Uterus (tissue), 4 donors: ENCODE results near the gene SLC16A12. TPM values are rescaled to one million over a fixed set of nuclear protein-coding genes. Genes with fewer than 3 reads are reported as not detected.

Experiments
- DNase-seq, 2 donors: peaks; one replicate each; pipeline ENCODE4 v3.0.0-alpha.2; 2019 to 2020
- H3K27ac ChIP-seq, 2 donors: fragments of 200-600 bp; sonication (generic); 1 replicate in 1 of 2; 2 replicates in 1 of 2; pipeline ENCODE4 v1.5.1; 2016 to 2018
- H3K27me3 ChIP-seq, 2 donors: fragments of 200-600 bp; sonication (generic); one replicate each; pipeline ENCODE4 v1.5.1; 2018 to 2019; ENCODE audit warnings: control low read depth in 1 of 2
- H3K36me3 ChIP-seq, 2 donors: fragments of 200-600 bp; sonication (generic); one replicate each; pipeline ENCODE4 v1.5.1; 2019; ENCODE audit warnings: control low read depth in 1 of 2
- H3K4me1 ChIP-seq, 2 donors: fragments of 200-600 bp; sonication (generic); one replicate each; pipeline ENCODE4 v1.5.1; 2018 to 2019; ENCODE audit warnings: control low read depth in 1 of 2
- H3K4me3 ChIP-seq, 2 donors: fragments of 200-600 bp; sonication (generic); 1 replicate in 1 of 2; 2 replicates in 1 of 2; pipeline ENCODE4 v1.5.1; 2018 to 2019; ENCODE audit warnings: mild to moderate bottlenecking in 1 of 2
- H3K9me3 ChIP-seq, 2 donors: fragments of 200-600 bp; sonication (generic); one replicate each; pipeline ENCODE4 v1.5.1; 2019; ENCODE audit warnings: control low read depth in 1 of 2
- CTCF ChIP-seq, 4 experiments: fragments of 200-600 bp in 2 of 4; fragments of 450-650 bp in 2 of 4; sonication (generic) in 2 of 4; IDR thresholded peaks; one replicate each; pipeline ENCODE4 v1.5.1; 2016 to 2019; ENCODE audit warnings: antibody characterized with exemption in 4 of 4, mild to moderate bottlenecking in 2 of 4, moderate library complexity in 1 of 4
- POLR2A ChIP-seq, 2 donors: fragments of 450-650 bp; IDR thresholded peaks; one replicate each; pipeline ENCODE4 v1.6.1; 2016; ENCODE audit warnings: antibody characterized with exemption in 2 of 2, mild to moderate bottlenecking in 1 of 2, moderate library complexity in 1 of 2
- intact Hi-C: fragments of 100-400 bp; cut with DNase I; formaldehyde crosslinking; loops from one replicate; pipeline ENCODE4 v1.15.1; 2023; ENCODE audit warnings: low total_unique reads
- total RNA-seq, 4 donors: library from RNA; depleted of rRNA in 3 of 4; stranded (reverse); fragments of >200 nt in 3 of 4; gene quantifications; one replicate each; pipeline versions ENCODE4 v1.1.0 to v1.2.4, GENCODE V29; 2014 to 2023
- donor health status: DM: yes; HTN: yes; CAD: no.

Gene SLC16A12
- total RNA-seq, 4 donors from 2014 or later = 0.26 to 7.4 (median 0.51) TPM

GRCh38 chr10:89490596-89491335 lies 44.6 kb downstream of the SLC16A12 start:
- Histone ChIP-seq H3K27me3 (no peaks in the 10 kb centered on the region), H3K4me1 (no peaks in the 10 kb centered on the region), H3K36me3 (no peaks in the 10 kb centered on the region), H3K9me3 (no peaks in the 10 kb centered on the region), H3K27ac (peak overlapping the region; percentile 48 to 80), H3K4me3 (no peak overlapping the region)
- intact Hi-C loops = no loop called here
- DNase-seq = no peak
- TF ChIP-seq POLR2A (IDR thresholded peaks at IDR 0.05) = no peak
- no peak for TF ChIP-seq CTCF (IDR thresholded peaks at IDR 0.05)

DNA sequence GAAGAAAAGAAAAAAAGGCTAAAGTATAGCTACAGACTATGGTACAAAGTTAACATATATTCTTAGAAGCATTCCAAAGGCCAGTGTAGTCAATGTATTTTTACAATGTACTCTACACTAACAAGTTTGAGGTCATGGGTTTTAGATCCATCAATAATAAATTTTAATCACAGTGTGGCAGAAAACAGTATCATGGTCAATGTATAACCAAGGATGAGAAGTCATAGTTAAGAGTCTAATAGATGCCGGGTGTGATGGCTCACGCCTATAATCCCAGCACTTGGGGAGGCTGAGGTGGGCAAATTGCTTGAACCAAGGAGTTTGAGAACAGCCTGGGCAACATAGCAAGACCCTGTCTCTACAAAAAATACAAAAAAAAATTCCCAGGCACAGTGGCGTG lies 53.1 kb downstream of the SLC16A12 start:
- peaks cover 5 to 8% of the 10 kb centered on the region in 2 donors for H3K4me1 ChIP-seq
- no peak for DNase-seq
- no peak for TF ChIP-seq POLR2A (IDR thresholded peaks at IDR 0.05)
- no peak overlapping the region for H3K4me3 ChIP-seq
- no peaks in the 10 kb centered on the region for H3K36me3 ChIP-seq
- H3K27me3 ChIP-seq = no peaks in the 10 kb centered on the region
- H3K27ac ChIP-seq = peak overlapping the region; percentile 67 to 81
- intact Hi-C loops = no loop called here
- H3K9me3 ChIP-seq = no peaks in the 10 kb centered on the region

DNA sequence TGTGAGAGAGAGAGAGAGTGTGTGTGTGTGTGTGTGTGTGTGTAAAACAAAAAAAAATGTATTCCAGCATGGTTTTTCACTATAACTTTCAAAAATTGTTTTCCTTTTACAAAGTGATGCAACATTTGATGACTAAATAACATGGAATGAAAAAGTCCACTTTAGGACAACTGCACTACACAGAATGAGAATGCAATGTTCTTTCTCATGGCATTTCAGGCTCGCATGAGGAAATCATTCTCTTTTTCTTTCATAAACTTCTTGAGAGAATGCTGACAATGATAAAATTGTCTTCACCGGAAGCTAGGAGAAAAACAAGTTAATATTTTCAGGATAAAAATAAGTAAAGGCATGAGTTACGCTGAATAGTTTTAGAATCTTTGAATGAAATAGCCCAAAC lies 53.7 kb downstream of the SLC16A12 start:
- intact Hi-C loops = no loop called here
- TF ChIP-seq POLR2A (IDR thresholded peaks at IDR 0.05) = no peak
- no peak for TF ChIP-seq CTCF (IDR thresholded peaks at IDR 0.05)
- Histone ChIP-seq H3K4me1 (peaks cover 5 to 8% of the 10 kb centered on the region in 2 donors), H3K27ac (peak overlapping the region; percentile 74 to 81), H3K4me3 (no peak overlapping the region), H3K36me3 (no peaks in the 10 kb centered on the region), H3K27me3 (no peaks in the 10 kb centered on the region), H3K9me3 (no peaks in the 10 kb centered on the region)
- no peak for DNase-seq

- DNase-seq = no peak
- intact Hi-C loops = no loop called here
- H3K4me1 ChIP-seq = peaks cover 8 to 10% of the 10 kb centered on the region in 2 donors
- no peak overlapping the region for H3K4me3 ChIP-seq
- no peak for TF ChIP-seq POLR2A (IDR thresholded peaks at IDR 0.05)
- TF ChIP-seq CTCF (IDR thresholded peaks at IDR 0.05) = no peak
- no peaks in the 10 kb centered on the region for H3K27me3 ChIP-seq
- H3K27ac ChIP-seq = peak overlapping the region; percentile 74 to 81
- H3K36me3 ChIP-seq = no peaks in the 10 kb centered on the region
- H3K9me3 ChIP-seq = no peaks in the 10 kb centered on the region
These were observed 55.5 kb downstream of the SLC16A12 start for GRCh38 chr10:89479771-89480446.

- no peaks in the 10 kb centered on the region for H3K9me3 ChIP-seq
- H3K4me1 ChIP-seq = peaks cover 8 to 10% of the 10 kb centered on the region in 2 donors
- H3K36me3 ChIP-seq = no peaks in the 10 kb centered on the region
- no peak for DNase-seq
- TF ChIP-seq POLR2A (IDR thresholded peaks at IDR 0.05) (no peak), CTCF (IDR thresholded peaks at IDR 0.05) (no peak)
- H3K4me3 ChIP-seq = no peak overlapping the region
- intact Hi-C loops = no loop called here
- peak overlapping the region; percentile 74 to 81 for H3K27ac ChIP-seq
- no peaks in the 10 kb centered on the region for H3K27me3 ChIP-seq
These were observed 56.4 kb downstream of the SLC16A12 start for GRCh38 chr10:89478739-89479654.
